ENCODE results near the gene MAPK11. TPM values are rescaled to one million over a fixed set of nuclear protein-coding genes. Genes with fewer than 3 reads are reported as not detected.
A peak's percentile ranks its signal among the peaks of the same experiment; 100 is the strongest.

Gene MAPK11
- total RNA-seq, 1 experiment from 2014 or later = 19.3 TPM

GRCh38 chr22:50303848-50304527 lies 33.8 kb upstream of the MAPK11 start:
- peaks cover 51 to 84% of the 10 kb centered on the region in 2 experiments for H3K4me1 ChIP-seq (ENCODE audit: control insufficient read depth in 1 of 2, insufficient read depth in 2 of 2, low read length in 2 of 2)
- no peaks in the 10 kb centered on the region for H3K9me2 ChIP-seq (ENCODE audit: insufficient read depth)
- DNase-seq (ENCODE audit: low read depth, low spot score) = no peak
- no peaks in the 10 kb centered on the region for H3K9me3 ChIP-seq (ENCODE audit: control insufficient read depth in 1 of 2, insufficient read depth in 1 of 2, low read depth in 1 of 2, low read length in 2 of 2)
- H4K20me1 ChIP-seq (ENCODE audit: insufficient read depth) = no peaks in the 10 kb centered on the region
- ChIA-PET CTCF (interaction anchor here (1.2 kb wide), 1 partner anchor 10 kb away, joined by 3 read pairs; no protein-coding TSS in a partner anchor), POLR2A (interaction anchor here (0.8 to 2.3 kb wide), 3 partner anchors 10 to 24 kb away, joined by 3 to 11 read pairs (median 5); no protein-coding TSS in a partner anchor), RAD21 (ENCODE audit: low non-redundant PET in 1 of 2, low total read pairs in 2 of 2, uncharacterized antibody in 2 of 2, unreplicated experiment in 2 of 2) (no interaction called here)
- peak overlapping the region; percentile 98 for H3K4me2 ChIP-seq (ENCODE audit: low read length)
- peaks cover 79% of the 10 kb centered on the region for H3K79me2 ChIP-seq (ENCODE audit: insufficient read depth, low read length)
- H3K27me3 ChIP-seq (ENCODE audit: insufficient read depth, low read length) = no peaks in the 10 kb centered on the region
- no peak for TF ChIP-seq SP1 (IDR thresholded peaks at IDR 0.05; ENCODE audit: low read depth)
- TF ChIP-seq CTCF (IDR thresholded peaks at IDR 0.05 in 2 of 3, conservative IDR thresholded peaks at IDR 0.05 in 1 of 3; ENCODE audit: borderline replicate concordance in 1 of 3, insufficient read depth in 1 of 3, low read depth in 2 of 3, low read length in 2 of 3) = peak in 2 of 3 experiments; percentile 7 to 13; a peak in 1 of 6 replicates
- no peak for TF ChIP-seq ELF1 (IDR thresholded peaks at IDR 0.05; ENCODE audit: borderline replicate concordance, low read depth)
- no peak for TF ChIP-seq EGR1 (IDR thresholded peaks at IDR 0.05; ENCODE audit: low read depth)
- BruUV-seq (replicated peaks) = no TSS peak
- ATAC-seq = peak; percentile 33
- H2AFZ ChIP-seq (ENCODE audit: low read depth, low read length, poor library complexity, severe bottlenecking) = no peak overlapping the region
- intact Hi-C loops (cut with micrococcal nuclease) = no loop called here
- 0 out of 4 replicates have a peak, but pooled peaks cover 0 to 2% of the 10 kb centered on the region in 2 experiments for H3K36me3 ChIP-seq (ENCODE audit: control insufficient read depth in 1 of 2, insufficient read depth in 2 of 2, low read length in 2 of 2)
- H3K4me3 ChIP-seq (replicated peaks in 1 of 2; ENCODE audit: low read depth in 1 of 2, low read length in 2 of 2) = peak overlapping the region; percentile 20 to 70
- peak overlapping the region; percentile 96 for H3K9ac ChIP-seq (ENCODE audit: low read length)
- H3K27ac ChIP-seq (ENCODE audit: low read depth, low read length) = peak overlapping the region; percentile 99

- no peaks in the 10 kb centered on the region for H3K9me3 ChIP-seq (ENCODE audit: control insufficient read depth in 1 of 2, insufficient read depth in 1 of 2, low read depth in 1 of 2, low read length in 2 of 2)
These were observed 33.3 kb upstream of the MAPK11 start for GRCh38 chr22:50303515-50303847.

More at GRCh38 chr22:50303515-50303847, 33.3 kb upstream of the MAPK11 start:
- BruUV-seq (replicated peaks) = no TSS peak
- ATAC-seq (no peak), DNase-seq (ENCODE audit: low read depth, low spot score) (no peak)
- 0 out of 4 replicates have a peak, but pooled peaks cover 0 to 2% of the 10 kb centered on the region in 2 experiments for H3K36me3 ChIP-seq (ENCODE audit: control insufficient read depth in 1 of 2, insufficient read depth in 2 of 2, low read length in 2 of 2)
- peaks cover 56 to 84% of the 10 kb centered on the region in 2 experiments for H3K4me1 ChIP-seq (ENCODE audit: control insufficient read depth in 1 of 2, insufficient read depth in 2 of 2, low read length in 2 of 2)
- peak overlapping the region; percentile 99 for H3K27ac ChIP-seq (ENCODE audit: low read depth, low read length)
- no peaks in the 10 kb centered on the region for H3K9me2 ChIP-seq (ENCODE audit: insufficient read depth)
- peaks cover 85% of the 10 kb centered on the region for H3K79me2 ChIP-seq (ENCODE audit: insufficient read depth, low read length)
- intact Hi-C loops (cut with micrococcal nuclease) = no loop called here
- no peaks in the 10 kb centered on the region for H3K27me3 ChIP-seq (ENCODE audit: insufficient read depth, low read length)
- H3K4me2 ChIP-seq (ENCODE audit: low read length) = peak overlapping the region; percentile 98
- POLR2A ChIA-PET = interaction anchor here (0.8 to 2.3 kb wide), 2 partner anchors 9 to 21 kb away, joined by 3 to 11 read pairs; no protein-coding TSS in a partner anchor
- CTCF ChIA-PET = interaction anchor here (1.2 kb wide), 1 partner anchor 10 kb away, joined by 3 read pairs; no protein-coding TSS in a partner anchor
- TF ChIP-seq EGR1 (IDR thresholded peaks at IDR 0.05; ENCODE audit: low read depth) = no peak
- TF ChIP-seq ZBTB33 (IDR thresholded peaks at IDR 0.05; ENCODE audit: extremely low read depth, insufficient replicate concordance, low read length) = no peak
- TF ChIP-seq SP1 (IDR thresholded peaks at IDR 0.05; ENCODE audit: low read depth) = no peak
- no peak for TF ChIP-seq POLR2AphosphoS5 (IDR thresholded peaks at IDR 0.05; ENCODE audit: low read depth, low read length)
- TF ChIP-seq SRF (IDR thresholded peaks at IDR 0.05; ENCODE audit: low read depth) = no peak
- peak overlapping the region; percentile 96 for H3K9ac ChIP-seq (ENCODE audit: low read length)
- no peaks in the 10 kb centered on the region for H4K20me1 ChIP-seq (ENCODE audit: insufficient read depth)
- peak overlapping the region in 1 of 2 experiments; percentile 70; a peak in 2 of 4 replicates for H3K4me3 ChIP-seq (replicated peaks in 1 of 2; ENCODE audit: low read depth in 1 of 2, low read length in 2 of 2)
- no peak overlapping the region for H2AFZ ChIP-seq (ENCODE audit: low read depth, low read length, poor library complexity, severe bottlenecking)
- RAD21 ChIA-PET (ENCODE audit: low non-redundant PET in 1 of 2, low total read pairs in 2 of 2, uncharacterized antibody in 2 of 2, unreplicated experiment in 2 of 2) = no interaction called here
